TTC549 (cell line): ENCODE data around the gene CEACAM16.

ENCODE experiments used
- FAIRE-seq: peaks from 2 replicates; lab custom pipeline; 2012; peaks lifted over from hg19 to GRCh38; lab: Jason Lieb, UNC

The CEACAM16 gene

DNA sequence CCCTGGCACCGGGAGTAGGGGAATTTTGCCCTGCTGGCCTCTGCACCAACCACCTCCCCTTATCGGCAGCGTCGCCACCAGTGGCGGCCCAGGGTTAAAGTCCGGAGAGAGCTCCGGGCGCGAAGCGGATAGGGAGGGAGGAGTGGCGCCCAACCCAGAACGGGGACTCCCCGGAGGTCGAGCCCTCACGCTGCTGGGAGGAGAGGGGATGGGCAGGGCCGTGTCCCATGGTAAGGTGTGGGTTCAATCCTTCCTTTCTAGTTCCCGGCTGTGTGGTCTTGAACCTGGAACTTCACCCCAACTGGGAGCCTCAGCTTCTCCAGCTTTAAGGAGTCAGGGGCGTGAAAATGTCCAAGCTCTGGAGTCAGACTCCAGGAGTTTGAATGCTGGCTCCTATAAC lies 26.3 kb downstream of the CEACAM16 start:
- no peak for FAIRE-seq

GRCh38 chr19:44725684-44726083 lies 26.7 kb downstream of the CEACAM16 start:
- FAIRE-seq = no peak

- no peak for FAIRE-seq
Observed at GRCh38 chr19:44726465-44726864, 27.5 kb downstream of the CEACAM16 start.

- FAIRE-seq = no peak
Observed at GRCh38 chr19:44728178-44728577, 29.2 kb downstream of the CEACAM16 start.

DNA sequence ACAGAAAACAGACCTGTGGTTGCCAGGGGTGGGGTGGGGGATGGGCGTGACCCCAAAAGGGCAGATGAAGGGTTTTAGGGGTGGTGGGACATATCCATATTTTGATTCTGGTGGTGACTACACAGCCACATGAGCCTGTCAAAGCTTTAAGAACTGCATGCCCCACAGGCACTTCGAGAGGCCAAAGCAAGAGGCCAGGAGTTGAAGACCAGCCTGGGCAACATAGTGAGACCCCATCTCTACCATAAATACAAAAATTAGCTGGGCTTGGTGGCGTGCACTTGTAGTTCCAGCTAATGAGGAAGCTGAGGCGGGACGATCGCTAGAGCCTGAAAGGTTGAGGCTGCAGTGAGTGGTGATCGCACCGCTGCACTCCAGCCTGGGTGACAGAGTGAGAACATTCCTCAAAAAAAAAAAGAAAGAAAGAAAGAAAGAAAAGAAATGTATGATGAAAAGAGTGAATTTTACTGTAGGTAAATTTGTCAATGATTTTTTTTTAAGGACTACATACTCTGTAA lies 30.6 kb downstream of the CEACAM16 start:
- no peak for FAIRE-seq

DNA sequence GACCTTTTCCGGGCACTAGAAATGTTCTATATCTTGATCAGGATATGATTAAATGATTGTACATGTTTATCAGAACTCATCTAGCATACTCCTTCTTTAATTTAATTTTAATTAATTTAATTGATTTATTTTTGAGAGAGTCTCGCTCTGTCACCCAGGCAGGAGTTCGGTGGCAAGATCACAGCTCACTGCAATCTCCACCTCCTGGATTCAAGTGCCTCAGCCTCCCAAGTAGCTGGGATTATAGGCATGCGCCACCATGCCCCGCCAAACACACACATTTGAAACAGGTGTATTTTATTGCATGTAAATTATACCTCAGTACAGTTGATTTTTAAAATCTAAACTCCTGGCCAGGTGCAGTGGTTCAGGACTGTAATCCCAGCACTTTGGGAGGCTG lies 32.1 kb downstream of the CEACAM16 start:
- no peak for FAIRE-seq

DNA sequence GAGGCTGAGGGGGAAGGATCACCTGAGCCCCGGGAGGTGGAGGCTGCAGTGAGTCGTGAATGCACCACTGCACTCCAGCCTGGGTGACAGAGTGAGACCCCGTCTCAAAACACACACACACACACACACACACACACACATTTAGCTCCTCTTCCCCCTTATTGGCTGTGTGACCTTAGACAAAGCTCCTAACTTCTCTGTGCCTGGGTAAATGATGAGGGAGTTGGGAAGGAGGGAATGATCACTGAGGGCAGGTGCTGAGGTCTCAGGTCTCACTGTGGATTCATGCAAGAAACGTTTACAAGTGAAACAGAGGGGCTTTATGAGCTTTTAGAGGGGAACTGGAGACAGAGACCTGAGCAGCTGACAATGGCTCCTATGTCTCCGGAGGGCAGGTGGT lies 32.7 kb downstream of the CEACAM16 start:
- no peak for FAIRE-seq

- FAIRE-seq = no peak
Observed at GRCh38 chr19:44732235-44733014, 33.5 kb downstream of the CEACAM16 start.

DNA sequence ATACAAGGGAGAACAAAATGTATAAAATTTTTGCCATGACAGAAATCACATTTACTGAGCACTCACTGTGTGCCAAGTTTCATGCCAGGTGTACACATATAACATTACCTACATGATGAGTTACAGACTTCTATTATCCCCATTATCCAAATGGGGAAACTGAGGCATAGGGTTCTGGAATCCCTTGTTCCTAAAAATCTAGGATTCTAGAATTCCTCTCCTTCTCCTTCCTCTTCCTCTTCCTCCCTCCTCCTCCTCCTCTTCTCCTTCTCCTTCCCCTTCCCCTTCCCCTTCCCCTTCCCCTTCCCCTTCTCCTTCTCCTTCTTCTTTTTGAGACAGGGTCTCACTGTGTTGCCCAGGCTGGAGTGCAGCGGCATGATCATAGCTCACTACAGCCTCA lies 35.4 kb downstream of the CEACAM16 start:
- FAIRE-seq = no peak

DNA sequence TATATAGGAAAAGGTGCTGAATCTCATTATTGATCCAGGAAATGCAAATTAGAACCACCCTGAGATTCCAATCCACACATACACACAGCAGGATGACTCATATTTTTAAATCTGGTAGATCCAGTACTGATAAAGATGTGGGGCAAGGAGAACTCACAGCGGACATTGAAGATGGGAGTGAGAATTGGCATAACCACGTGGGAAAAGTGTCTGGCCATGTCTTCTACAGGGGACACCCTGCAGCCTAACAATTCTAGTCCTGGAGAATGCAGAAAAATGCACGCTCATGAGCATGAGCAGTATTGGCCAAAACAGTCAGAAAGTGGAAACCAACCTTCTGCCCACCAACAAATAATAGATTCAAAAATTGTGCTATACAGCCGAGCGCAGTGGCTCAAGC lies 36.1 kb downstream of the CEACAM16 start:
- no peak for FAIRE-seq

DNA sequence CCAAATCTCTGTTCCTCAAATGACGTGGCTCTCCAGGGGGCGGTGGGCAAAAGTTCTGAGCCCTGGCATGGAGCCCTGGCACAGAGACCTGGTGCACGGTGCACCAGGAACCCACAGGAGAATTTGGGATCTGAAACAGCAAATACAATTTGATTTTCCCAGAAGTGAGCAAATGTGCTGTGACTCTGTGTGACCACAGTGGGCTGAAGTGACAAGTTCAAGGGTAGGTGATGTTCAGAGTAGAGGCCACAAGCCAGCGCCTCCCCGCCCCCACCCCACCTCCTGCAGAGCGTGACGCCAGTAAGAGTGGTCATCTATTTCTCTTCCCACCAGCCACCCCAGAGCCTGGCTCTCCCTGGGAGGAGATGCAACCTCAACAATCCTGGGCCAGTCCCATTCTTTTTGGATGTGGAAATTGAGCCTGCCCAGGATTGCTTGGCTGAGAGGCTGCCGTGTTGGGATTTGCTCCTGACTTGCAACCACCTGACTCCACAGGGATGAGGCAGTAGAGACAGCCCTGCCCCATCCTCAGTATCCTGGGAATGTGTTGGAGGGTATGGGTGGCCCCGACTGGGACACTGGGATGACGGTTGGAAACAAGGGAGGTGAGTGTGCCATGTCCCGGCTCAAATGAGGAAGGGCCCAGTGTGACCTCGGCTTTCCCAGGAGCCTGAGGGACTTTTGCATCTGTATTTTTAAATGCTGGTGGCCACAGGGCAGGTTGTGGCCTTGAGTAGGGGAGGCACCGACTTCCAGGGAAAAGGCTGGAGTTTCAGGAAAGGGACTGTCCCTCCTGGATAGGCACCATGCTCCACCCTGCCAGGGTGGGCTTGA lies 38.5 kb downstream of the CEACAM16 start:
- no peak for FAIRE-seq

DNA sequence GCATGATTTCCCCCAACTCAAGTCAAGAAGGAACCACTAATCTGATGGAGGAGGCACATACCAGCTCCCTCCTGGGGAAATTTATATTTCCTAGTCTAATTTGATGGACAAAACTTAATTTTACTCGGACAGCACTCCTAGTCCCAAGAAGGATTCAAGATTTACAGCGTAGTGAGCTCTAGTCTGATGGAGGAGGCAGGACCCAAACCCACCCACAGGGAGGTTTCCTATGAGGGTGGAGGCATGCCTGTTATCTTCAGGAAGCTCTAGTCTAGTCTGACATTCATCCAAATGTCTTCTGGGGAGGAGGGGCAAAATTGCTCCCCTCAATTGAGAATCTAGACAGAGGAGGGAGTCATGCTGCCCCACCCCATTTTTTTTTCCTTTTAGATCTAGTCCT lies 39.2 kb downstream of the CEACAM16 start:
- FAIRE-seq = no peak

GRCh38 chr19:44738603-44739558 lies 39.9 kb downstream of the CEACAM16 start:
- FAIRE-seq = no peak

DNA sequence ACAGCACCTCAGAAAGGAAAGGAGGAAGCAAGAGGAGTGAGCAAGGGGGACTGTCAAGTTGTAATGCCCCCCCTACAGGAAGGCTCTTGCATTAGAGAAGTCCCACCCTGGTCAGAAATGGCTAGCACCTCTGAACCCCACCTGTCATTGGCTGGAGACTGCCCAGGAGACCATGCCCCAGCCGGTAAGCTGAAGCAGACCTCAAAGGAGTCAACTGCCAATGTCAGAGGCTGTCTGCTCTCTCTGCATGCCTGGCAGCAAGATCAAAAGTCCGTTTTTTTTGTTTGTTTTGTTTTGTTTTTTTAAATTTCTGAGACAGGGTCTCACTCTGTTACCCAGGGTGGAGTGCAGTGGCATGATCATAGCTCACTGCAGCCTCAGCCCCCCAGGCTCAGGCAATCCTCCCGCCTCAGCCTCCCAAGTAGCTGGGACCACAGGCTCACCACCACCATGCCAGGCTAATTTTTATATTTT lies 41.4 kb downstream of the CEACAM16 start:
- no peak for FAIRE-seq

- no peak for FAIRE-seq
Observed at GRCh38 chr19:44741258-44741731, 42.3 kb downstream of the CEACAM16 start.

- FAIRE-seq = no peak
Observed at GRCh38 chr19:44741841-44742329, 42.9 kb downstream of the CEACAM16 start.

GRCh38 chr19:44742330-44743061 lies 43.5 kb downstream of the CEACAM16 start:
- FAIRE-seq = no peak

DNA sequence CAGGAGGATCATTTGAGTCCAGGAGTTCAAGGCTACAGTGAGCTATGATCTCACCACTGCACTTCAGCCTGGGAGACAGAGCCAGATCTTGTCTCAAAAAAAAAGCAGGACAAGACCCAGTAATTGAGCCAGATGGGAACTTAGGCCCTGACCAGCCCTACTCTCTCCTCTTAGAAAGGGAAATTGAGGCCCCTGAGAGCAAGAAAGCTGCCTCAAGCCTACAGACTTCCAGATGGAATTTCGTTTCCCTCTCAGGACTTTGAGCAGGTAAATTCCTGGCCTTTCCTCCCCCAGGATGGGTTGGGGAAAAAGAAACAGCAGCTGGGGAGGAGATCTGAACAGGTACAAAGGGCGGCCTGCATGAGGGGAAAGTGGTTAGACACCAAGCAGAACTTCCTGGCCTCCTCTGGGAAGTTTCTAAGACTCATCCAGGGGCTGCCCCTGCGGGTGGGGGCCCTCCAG lies 46.0 kb downstream of the CEACAM16 start:
- no peak for FAIRE-seq

DNA sequence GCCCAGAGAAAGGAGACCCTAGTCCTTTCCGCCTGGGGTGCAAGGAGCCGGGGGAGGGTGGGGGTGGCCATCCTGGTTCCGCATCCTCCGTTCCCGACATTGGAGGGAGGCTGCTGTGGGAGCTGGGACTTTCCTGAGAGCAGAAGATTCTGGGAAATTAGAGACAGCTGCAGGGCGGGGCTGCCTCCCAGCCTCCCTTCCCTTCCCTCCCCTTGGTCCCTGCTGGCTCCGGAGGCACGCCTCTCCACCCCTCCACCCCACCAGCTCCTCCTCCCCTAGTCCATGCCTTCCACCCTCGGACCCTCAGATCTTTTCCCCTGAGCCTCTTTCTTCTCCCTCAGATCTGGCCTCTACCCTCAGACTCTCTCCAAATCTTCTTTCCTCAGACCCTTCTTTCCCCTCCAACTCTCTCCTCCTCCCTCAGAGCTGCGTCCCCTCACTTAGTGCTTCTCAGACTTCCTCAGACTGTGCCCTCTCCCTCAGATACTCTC lies 46.4 kb downstream of the CEACAM16 start:
- no peak for FAIRE-seq

- FAIRE-seq = no peak
Observed at GRCh38 chr19:44745887-44746600, 47.1 kb downstream of the CEACAM16 start.
